Activated naive CD8-positive, alpha-beta T cell treated with anti-CD3 and anti-CD28 coated beads, Interleukin-2, amount 10 ng/mL, durations not matched to agents 7 days and 5 days (primary cell): ENCODE measurements around the gene SEC22B. TPM values are rescaled to one million over a fixed set of nuclear protein-coding genes. Genes with fewer than 3 reads are reported as not detected.
A peak's percentile ranks its signal among the peaks of the same experiment; 100 is the strongest.
"Not testable (repeated sequence)": the region's sequence is repeated elsewhere in the genome, so short reads cannot be mapped to it uniquely, and the experiment has no call there.

Experiments
- ATAC-seq: fragments of 150-1000 bp; cut with Tn5 transposase; one replicate; pipeline ENCODE4 v1.10.0; 2021; ENCODE audit warnings: low read depth, moderate library complexity
- POLR2A ChIA-PET: fragments of 350-600 bp; sonication (Branson Sonifier 250); formaldehyde crosslinking; loops from one replicate; lab custom pipeline; 2021; ENCODE audit warnings: antibody characterized with exemption; lab: Charles Lee
- DNase-seq: peaks from one replicate; pipeline ENCODE4 v3.0.0; 2021
- H3K27ac Mint-ChIP-seq: one replicate; pipeline ENCODE4 v1.8.0; 2022; ENCODE audit warnings: mild to moderate bottlenecking, mixed read lengths
- H3K27me3 Mint-ChIP-seq: one replicate; pipeline ENCODE4 v1.8.0; 2022; ENCODE audit warnings: mild to moderate bottlenecking, moderate library complexity, mixed read lengths
- H3K36me3 Mint-ChIP-seq: one replicate; pipeline ENCODE4 v1.8.0; 2021; ENCODE audit warnings: mild to moderate bottlenecking, mixed read lengths
- H3K4me1 Mint-ChIP-seq: one replicate; pipeline ENCODE4 v1.8.0; 2021; ENCODE audit warnings: mixed read lengths
- H3K4me3 Mint-ChIP-seq: one replicate; pipeline ENCODE4 v1.8.0; 2022; ENCODE audit warnings: mild to moderate bottlenecking, moderate library complexity, mixed read lengths
- H3K9me3 Mint-ChIP-seq: one replicate; pipeline ENCODE4 v1.8.0; 2021; ENCODE audit warnings: mixed read lengths
- total RNA-seq, 2 experiments: library from RNA; stranded (reverse); gene quantifications; one replicate each; pipeline ENCODE4 v1.2.3, GENCODE V29; 2021

Gene SEC22B
- total RNA-seq, 2 experiments from 2014 or later: 29.4 to 32.0 TPM

DNA sequence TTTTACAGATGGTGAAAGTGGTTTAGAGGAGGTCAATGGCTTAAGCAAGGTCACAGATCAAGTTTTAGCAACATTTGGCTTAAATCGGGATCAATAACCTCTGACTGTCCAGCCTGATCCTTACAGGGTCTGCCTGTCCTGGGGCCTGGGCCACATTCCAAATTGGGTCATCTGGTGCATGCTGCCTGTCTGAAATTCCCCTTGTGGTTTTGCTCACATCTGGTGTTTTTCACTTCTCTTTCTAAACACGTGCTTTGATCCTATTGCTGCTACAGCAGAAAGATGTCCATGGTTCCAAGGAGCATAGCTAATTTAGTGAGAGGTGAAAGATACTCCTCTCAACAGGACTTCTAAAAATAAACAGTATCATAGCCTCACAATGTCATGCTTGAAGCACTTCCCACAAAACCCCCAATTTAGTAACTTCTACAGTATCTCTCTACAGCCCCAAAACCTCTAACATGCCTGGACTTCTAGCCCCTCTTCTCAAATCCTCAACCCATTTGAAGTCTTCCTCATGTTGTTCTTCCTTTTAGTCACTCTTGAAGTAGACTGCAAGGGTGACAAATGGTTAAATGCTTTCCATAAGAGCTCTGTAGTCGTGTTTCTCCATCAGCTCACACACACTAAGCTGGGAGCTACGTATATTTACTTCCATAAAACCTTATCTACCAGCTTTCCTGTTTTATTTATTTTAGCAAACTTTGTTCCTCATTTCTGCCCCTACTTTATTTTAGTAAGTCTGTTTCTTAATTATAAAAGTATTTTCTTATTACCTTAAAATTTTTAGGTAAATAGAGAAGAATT lies 58.7 kb downstream of the SEC22B start:
- DNase-seq, H3K36me3 Mint-ChIP-seq, H3K9me3 Mint-ChIP-seq, H3K4me3 Mint-ChIP-seq, H3K27ac Mint-ChIP-seq, POLR2A ChIA-PET, ATAC-seq, H3K27me3 Mint-ChIP-seq: not testable (repeated sequence)
- peaks cover 12% of the 10 kb centered on the region for H3K4me1 Mint-ChIP-seq

DNA sequence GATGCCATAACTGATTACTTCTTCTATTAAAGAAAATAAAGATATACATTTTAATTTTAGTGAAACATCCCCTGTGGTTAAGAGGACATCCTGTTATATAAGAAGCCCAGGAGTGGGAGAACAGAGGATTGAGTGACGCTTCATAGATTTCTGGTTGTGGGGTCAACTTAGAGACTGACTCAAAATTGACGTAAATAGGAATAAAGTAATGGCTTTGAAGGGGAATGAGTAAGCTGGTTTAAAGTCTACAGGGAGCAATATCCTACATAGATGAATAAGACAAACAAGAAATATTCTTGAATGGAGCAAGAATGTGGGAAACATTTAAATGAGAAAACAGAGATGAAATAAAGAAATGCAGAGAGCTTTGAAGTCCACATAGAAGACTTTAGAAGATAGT lies 60.2 kb downstream of the SEC22B start:
- DNase-seq, H3K36me3 Mint-ChIP-seq, H3K4me3 Mint-ChIP-seq, H3K27me3 Mint-ChIP-seq, H3K9me3 Mint-ChIP-seq, POLR2A ChIA-PET, ATAC-seq, H3K27ac Mint-ChIP-seq: not testable (repeated sequence)
- peaks cover 13% of the 10 kb centered on the region for H3K4me1 Mint-ChIP-seq

- POLR2A ChIA-PET, H3K4me3 Mint-ChIP-seq, DNase-seq, H3K27ac Mint-ChIP-seq, H3K27me3 Mint-ChIP-seq, H3K9me3 Mint-ChIP-seq, ATAC-seq, H3K36me3 Mint-ChIP-seq: not testable (repeated sequence)
- H3K4me1 Mint-ChIP-seq: peaks cover 10% of the 10 kb centered on the region
These were observed 63.2 kb downstream of the SEC22B start for GRCh38 chr1:120113134-120113533.

GRCh38 chr1:120112212-120112611 lies 64.1 kb downstream of the SEC22B start:
- H3K4me3 Mint-ChIP-seq, DNase-seq, H3K27me3 Mint-ChIP-seq, H3K36me3 Mint-ChIP-seq, H3K4me1 Mint-ChIP-seq, ATAC-seq, H3K9me3 Mint-ChIP-seq, H3K27ac Mint-ChIP-seq, POLR2A ChIA-PET: not testable (repeated sequence)

DNA sequence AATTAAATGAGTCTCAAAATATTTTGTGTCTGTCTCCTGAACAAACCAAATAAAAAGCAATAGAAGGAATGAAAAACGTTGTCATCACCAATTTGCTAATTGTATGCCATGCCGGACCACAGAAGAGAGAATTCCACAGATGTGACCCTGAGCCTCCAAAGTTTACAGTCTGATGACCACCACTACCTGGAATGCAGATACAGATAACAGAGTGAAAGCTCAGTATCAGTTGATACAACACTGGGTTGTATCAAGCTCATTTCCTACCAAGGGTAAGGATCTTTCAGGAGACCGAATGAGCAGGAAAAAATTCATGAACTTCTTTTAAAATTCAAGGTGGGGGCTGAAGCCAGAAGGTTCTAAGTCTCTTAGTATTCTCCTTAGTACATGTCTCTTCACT lies 64.5 kb downstream of the SEC22B start:
- H3K27ac Mint-ChIP-seq, DNase-seq, H3K4me3 Mint-ChIP-seq, H3K9me3 Mint-ChIP-seq, POLR2A ChIA-PET, H3K4me1 Mint-ChIP-seq, H3K27me3 Mint-ChIP-seq, ATAC-seq, H3K36me3 Mint-ChIP-seq: not testable (repeated sequence)

GRCh38 chr1:120111008-120111407 lies 65.3 kb downstream of the SEC22B start:
- H3K4me3 Mint-ChIP-seq, H3K4me1 Mint-ChIP-seq, H3K9me3 Mint-ChIP-seq, POLR2A ChIA-PET, ATAC-seq, H3K36me3 Mint-ChIP-seq, H3K27ac Mint-ChIP-seq, H3K27me3 Mint-ChIP-seq, DNase-seq: not testable (repeated sequence)

DNA sequence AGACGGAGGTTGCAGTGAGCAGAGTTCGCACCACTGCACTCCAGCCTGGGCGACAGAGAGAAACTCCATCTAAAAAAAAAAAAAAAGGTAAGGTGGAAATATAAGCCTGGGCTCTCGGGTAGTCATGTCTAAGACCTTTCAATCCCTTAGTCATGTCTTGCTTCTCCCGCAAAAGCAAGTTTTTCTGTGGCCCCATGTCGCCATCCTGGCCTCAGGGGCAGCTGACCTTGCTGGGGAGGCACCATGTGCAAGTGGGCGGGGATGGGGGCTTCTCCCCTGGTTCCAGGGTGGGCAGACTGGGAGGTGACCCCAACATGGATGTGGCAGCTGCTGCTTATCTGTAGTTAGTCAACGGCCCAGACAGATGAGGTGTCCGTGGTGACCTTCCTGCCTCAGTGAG lies 66.7 kb downstream of the SEC22B start:
- ATAC-seq, H3K27me3 Mint-ChIP-seq, H3K4me3 Mint-ChIP-seq, H3K9me3 Mint-ChIP-seq, POLR2A ChIA-PET, H3K36me3 Mint-ChIP-seq, H3K27ac Mint-ChIP-seq, DNase-seq: not testable (repeated sequence)
- peaks cover 17% of the 10 kb centered on the region for H3K4me1 Mint-ChIP-seq

DNA sequence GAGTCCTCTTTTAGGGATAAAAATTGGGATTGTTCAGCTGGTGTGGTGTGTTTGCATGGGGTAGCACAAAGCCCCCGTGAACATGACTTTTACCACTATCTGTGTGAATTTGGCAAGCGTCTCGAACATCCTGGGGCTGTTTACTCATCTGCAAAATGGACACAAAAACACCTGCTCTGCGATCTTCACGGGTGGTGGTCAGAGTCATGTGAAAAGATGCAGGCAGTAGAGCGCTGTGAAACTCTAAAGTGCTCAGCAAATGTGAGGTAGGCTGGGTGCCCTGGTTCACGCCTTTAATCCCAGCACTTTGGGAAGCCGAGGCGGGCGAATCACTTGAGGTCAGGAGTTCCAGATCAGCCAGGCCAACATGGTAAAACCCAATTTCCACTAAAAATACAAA lies 67.1 kb downstream of the SEC22B start:
- H3K36me3 Mint-ChIP-seq, DNase-seq, H3K27ac Mint-ChIP-seq, H3K4me3 Mint-ChIP-seq, ATAC-seq, H3K27me3 Mint-ChIP-seq, H3K9me3 Mint-ChIP-seq, POLR2A ChIA-PET: not testable (repeated sequence)
- H3K4me1 Mint-ChIP-seq: peaks cover 17% of the 10 kb centered on the region

GRCh38 chr1:120105288-120105687 lies 71.0 kb downstream of the SEC22B start:
- Mint-ChIP-seq H3K27ac (peak overlapping the region; percentile 85), H3K4me3 (peak overlapping the region; percentile 70)
- ATAC-seq: peak; percentile 76

DNA sequence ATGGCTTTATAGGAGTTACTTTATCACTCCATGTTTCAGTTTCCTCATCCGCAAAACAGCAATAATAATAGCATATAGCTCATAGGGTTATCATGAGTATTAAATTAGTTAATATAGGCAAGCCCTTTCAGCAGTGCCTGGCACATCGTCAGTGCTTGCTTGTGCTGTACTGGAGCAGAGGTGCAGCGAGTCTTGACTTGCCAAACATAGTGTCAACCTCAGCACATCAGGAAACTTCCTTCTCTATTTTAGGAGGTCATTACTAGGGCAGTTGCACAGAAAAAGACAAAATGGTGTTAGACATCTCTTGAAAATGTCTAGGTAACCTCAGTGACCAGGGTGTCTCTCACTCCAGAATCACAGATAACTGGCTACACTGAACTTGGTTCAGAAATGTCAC lies 72.6 kb downstream of the SEC22B start:
- ATAC-seq, H3K4me3 Mint-ChIP-seq, DNase-seq, H3K9me3 Mint-ChIP-seq, H3K27ac Mint-ChIP-seq, POLR2A ChIA-PET, H3K36me3 Mint-ChIP-seq, H3K27me3 Mint-ChIP-seq: not testable (repeated sequence)
- peaks cover 14% of the 10 kb centered on the region for H3K4me1 Mint-ChIP-seq

More at GRCh38 chr1:120105288-120105687, 71.0 kb downstream of the SEC22B start:
- H3K4me1 Mint-ChIP-seq: peaks cover 11% of the 10 kb centered on the region
- H3K9me3 Mint-ChIP-seq, POLR2A ChIA-PET, DNase-seq, H3K27me3 Mint-ChIP-seq, H3K36me3 Mint-ChIP-seq: not testable (repeated sequence)

- POLR2A ChIA-PET, H3K27me3 Mint-ChIP-seq, DNase-seq, H3K4me3 Mint-ChIP-seq, ATAC-seq, H3K27ac Mint-ChIP-seq, H3K36me3 Mint-ChIP-seq, H3K9me3 Mint-ChIP-seq: not testable (repeated sequence)
- H3K4me1 Mint-ChIP-seq: peaks cover 14% of the 10 kb centered on the region
These were observed 74.7 kb downstream of the SEC22B start for GRCh38 chr1:120101593-120101992.

Other genes with a start within 250 kb of the SEC22B start
- 10 to 100 TPM; 78.0 to 89.2 TPM for gene NOTCH2, start 106.9 kb downstream of the SEC22B start, total RNA-seq
- 10 to 100 TPM; 31.7 to 32.7 TPM for gene NBPF8, start 238.5 kb upstream of the SEC22B start, total RNA-seq